ENCODE measurements around the gene PLD6. TPM values are rescaled to one million over a fixed set of nuclear protein-coding genes. Genes with fewer than 3 reads are reported as not detected.

Gene PLD6
- polyA plus RNA-seq, 6 donors from 2014 or later = 1.9 to 22.0 (median 4.1) TPM; not detected in 1

DNA sequence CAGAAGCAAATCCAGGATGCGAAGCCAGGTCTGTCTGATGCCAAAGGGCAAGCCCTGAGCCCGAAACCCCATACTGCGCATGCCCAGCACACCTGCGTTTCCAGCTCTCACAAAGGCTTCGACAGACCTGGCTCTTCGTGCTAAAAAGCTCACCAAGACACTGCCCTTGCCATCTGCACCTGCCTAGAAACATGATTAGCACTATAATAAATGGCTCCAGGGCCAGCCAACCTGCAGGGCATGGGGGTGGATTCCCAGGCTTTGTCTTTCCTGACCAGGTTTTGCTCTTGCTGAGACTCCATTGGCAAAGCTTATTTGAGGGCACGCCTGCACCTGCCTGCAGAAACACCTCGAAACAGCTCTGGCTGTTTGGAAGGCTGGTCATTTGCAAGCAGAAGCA, 14.4 kb upstream of the PLD6 start:
- no peak for DNase-seq
- Mint-ChIP-seq H3K9me3 (no peaks in the 10 kb centered on the region), H3K4me3 (no peak overlapping the region), H3K36me3 (peaks cover 31 to 37% of the 10 kb centered on the region in 2 donors), H3K27me3 (no peaks in the 10 kb centered on the region), H3K4me1 (no peaks in the 10 kb centered on the region), H3K27ac (no peak overlapping the region)
- no peak for ATAC-seq (ENCODE audit: low read depth in 2 of 2)

- peaks cover 16 to 25% of the 10 kb centered on the region in 2 donors for H3K36me3 Mint-ChIP-seq
- no peaks in the 10 kb centered on the region for H3K9me3 Mint-ChIP-seq
- H3K27ac Mint-ChIP-seq = peak overlapping the region in 1 of 6 donors; percentile 14
Observed at GRCh38 chr17:17217995-17218394, 11.9 kb upstream of the PLD6 start.

GRCh38 chr17:17216776-17217175, 10.6 kb upstream of the PLD6 start:
- H3K9me3 Mint-ChIP-seq = no peaks in the 10 kb centered on the region
- no peak for ATAC-seq (ENCODE audit: low read depth in 2 of 2)
- DNase-seq = no peak
- no peaks in the 10 kb centered on the region for H3K4me1 Mint-ChIP-seq
- peaks cover 9 to 20% of the 10 kb centered on the region in 2 donors for H3K36me3 Mint-ChIP-seq
- H3K4me3 Mint-ChIP-seq = no peak overlapping the region
- H3K27me3 Mint-ChIP-seq = no peaks in the 10 kb centered on the region
- H3K27ac Mint-ChIP-seq = peak overlapping the region in 3 of 6 donors; percentile 15 to 75 (median 44)

More at GRCh38 chr17:17217995-17218394, 11.9 kb upstream of the PLD6 start:
- H3K4me1 Mint-ChIP-seq = no peaks in the 10 kb centered on the region
- H3K27me3 Mint-ChIP-seq = no peaks in the 10 kb centered on the region
- H3K4me3 Mint-ChIP-seq = no peak overlapping the region
- no peak for DNase-seq
- no peak for ATAC-seq (ENCODE audit: low read depth in 2 of 2)

DNA sequence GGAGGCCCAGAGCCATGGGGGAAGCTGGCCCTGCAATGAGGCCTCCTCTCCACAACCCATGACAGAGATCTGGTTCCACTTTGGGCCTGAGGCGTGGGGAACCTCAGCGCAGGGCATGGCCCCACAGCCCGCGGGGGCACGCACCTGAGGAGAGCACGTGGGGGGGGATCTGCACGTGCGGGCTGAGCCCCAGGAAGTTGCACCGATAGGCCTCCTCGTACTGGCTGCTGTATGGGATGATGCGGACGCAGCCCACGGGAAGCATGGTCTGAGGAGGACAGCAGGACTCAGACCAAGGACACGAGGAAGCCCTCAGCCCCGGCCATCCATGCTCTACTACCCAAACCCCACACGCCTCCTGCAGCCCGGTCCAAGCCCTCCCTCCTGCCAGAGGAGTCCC, 10.1 kb upstream of the PLD6 start:
- H3K4me3 Mint-ChIP-seq = no peak overlapping the region
- DNase-seq (no peak), ATAC-seq (ENCODE audit: low read depth in 2 of 2) (no peak)
- no peaks in the 10 kb centered on the region for H3K9me3 Mint-ChIP-seq
- H3K36me3 Mint-ChIP-seq = peaks cover 9 to 20% of the 10 kb centered on the region in 2 donors
- no peaks in the 10 kb centered on the region for H3K4me1 Mint-ChIP-seq
- H3K27ac Mint-ChIP-seq = no peak overlapping the region
- no peaks in the 10 kb centered on the region for H3K27me3 Mint-ChIP-seq

- Mint-ChIP-seq H3K36me3 (peaks cover 9 to 17% of the 10 kb centered on the region in 2 donors), H3K27ac (peak overlapping the region in 1 of 6 donors; percentile 32)
Observed at GRCh38 chr17:17215575-17215974, 9.4 kb upstream of the PLD6 start.

DNA sequence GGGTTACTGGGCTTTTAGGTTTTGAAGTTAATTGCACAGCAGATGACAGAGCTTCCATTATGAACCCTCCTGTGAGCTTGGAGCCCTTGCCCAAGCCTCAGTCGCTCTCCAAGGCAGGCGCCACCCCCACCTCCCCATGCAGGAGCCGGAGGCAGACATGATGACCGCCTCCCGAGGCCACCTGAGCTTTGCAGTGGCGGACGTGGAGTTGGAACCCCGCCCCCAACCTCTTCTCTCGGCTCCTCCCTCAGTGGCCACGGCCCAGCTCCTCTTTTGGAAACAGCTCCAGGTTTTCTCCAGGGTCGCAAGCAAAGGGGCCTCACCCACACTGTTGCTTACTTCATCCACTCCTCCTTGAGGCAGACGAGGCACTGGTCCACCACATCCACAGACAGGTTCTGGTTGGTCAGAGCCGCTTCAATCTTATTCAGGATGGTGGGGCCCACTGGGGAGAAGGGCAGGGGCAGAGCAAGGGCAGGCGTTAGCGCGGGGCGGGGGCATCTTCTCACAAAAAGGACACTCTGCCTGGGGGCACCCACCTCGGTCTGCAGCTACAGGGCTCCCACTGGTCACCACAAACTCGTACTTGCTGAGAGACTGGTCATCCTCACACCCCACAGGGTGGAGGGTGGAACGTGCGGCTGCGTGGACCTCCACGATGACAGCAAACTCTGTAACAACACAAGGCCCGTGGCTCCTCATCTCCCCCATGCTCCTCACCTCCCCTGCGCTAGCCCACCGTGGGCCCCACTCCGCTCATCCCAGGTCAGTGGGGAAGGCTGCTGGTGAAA, 8.7 kb upstream of the PLD6 start:
- ATAC-seq (ENCODE audit: low read depth in 2 of 2) (no peak), DNase-seq (no peak)
- Mint-ChIP-seq H3K4me1 (no peaks in the 10 kb centered on the region), H3K4me3 (no peak overlapping the region), H3K27ac (peak overlapping the region in 1 of 6 donors; percentile 41), H3K36me3 (peaks cover 9 to 17% of the 10 kb centered on the region in 2 donors), H3K9me3 (no peaks in the 10 kb centered on the region), H3K27me3 (no peaks in the 10 kb centered on the region)

More at GRCh38 chr17:17215575-17215974, 9.4 kb upstream of the PLD6 start:
- no peaks in the 10 kb centered on the region for H3K4me1 Mint-ChIP-seq
- no peaks in the 10 kb centered on the region for H3K27me3 Mint-ChIP-seq
- no peak for ATAC-seq (ENCODE audit: low read depth in 2 of 2)
- H3K4me3 Mint-ChIP-seq = no peak overlapping the region
- H3K9me3 Mint-ChIP-seq = no peaks in the 10 kb centered on the region
- no peak for DNase-seq

GRCh38 chr17:17213775-17214174, 7.6 kb upstream of the PLD6 start:
- no peaks in the 10 kb centered on the region for H3K4me1 Mint-ChIP-seq
- H3K36me3 Mint-ChIP-seq = peaks cover 9 to 17% of the 10 kb centered on the region in 2 donors
- H3K27me3 Mint-ChIP-seq = no peaks in the 10 kb centered on the region
- no peak overlapping the region for H3K4me3 Mint-ChIP-seq
- no peak for ATAC-seq (ENCODE audit: low read depth in 2 of 2)
- H3K9me3 Mint-ChIP-seq = no peaks in the 10 kb centered on the region
- no peak for DNase-seq
- H3K27ac Mint-ChIP-seq = no peak overlapping the region

- ATAC-seq (ENCODE audit: low read depth in 2 of 2) (no peak), DNase-seq (no peak)
- H3K4me3 Mint-ChIP-seq = peak overlapping the region in 1 of 8 donors; percentile 27
- H3K27ac Mint-ChIP-seq = peak overlapping the region in 2 of 6 donors; percentile 56 to 85
- no peaks in the 10 kb centered on the region for H3K36me3 Mint-ChIP-seq
- peaks cover 0 to 2% (median 0%) of the 10 kb centered on the region in 7 donors for H3K9me3 Mint-ChIP-seq
- H3K27me3 Mint-ChIP-seq = no peaks in the 10 kb centered on the region
- peaks cover 10 to 18% (median 17%) of the 10 kb centered on the region in 3 donors for H3K4me1 Mint-ChIP-seq
Observed at GRCh38 chr17:17207998-17208397, 1.9 kb upstream of the PLD6 start.

DNA sequence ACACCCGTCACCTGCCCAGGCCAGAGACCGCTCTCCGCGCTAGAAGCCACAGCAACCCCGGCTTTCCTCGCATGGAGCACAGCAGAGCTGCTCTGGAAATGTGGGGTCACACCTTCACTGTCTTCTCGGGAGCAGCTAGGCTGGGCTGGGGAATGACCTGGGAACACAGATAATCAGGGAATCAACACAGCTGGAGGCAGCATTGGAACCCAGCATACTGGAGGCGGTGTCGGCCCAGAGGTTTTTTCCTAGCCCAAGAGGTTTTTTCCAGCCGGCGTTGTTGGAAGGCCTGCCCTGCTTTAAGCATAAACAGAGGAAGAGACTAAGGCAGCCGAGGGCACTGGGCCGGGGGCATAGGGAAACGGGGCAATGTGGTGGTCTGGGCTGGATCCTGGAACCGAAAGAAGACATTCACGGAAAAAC, 791 bp upstream of the PLD6 start:
- DNase-seq = no peak
- H3K36me3 Mint-ChIP-seq = no peaks in the 10 kb centered on the region
- peak overlapping the region in 5 of 6 donors; percentile 27 to 97 (median 79) for H3K27ac Mint-ChIP-seq
- H3K4me3 Mint-ChIP-seq = peak overlapping the region; percentile 19 to 75 (median 62)
- no peaks in the 10 kb centered on the region for H3K27me3 Mint-ChIP-seq
- ATAC-seq (ENCODE audit: low read depth in 2 of 2) = no peak
- H3K4me1 Mint-ChIP-seq = peaks cover 10 to 20% (median 17%) of the 10 kb centered on the region in 3 donors
- H3K9me3 Mint-ChIP-seq = peaks cover 0 to 2% (median 0%) of the 10 kb centered on the region in 7 donors

- peak overlapping the region; percentile 24 to 83 (median 76) for H3K27ac Mint-ChIP-seq
- H3K4me3 Mint-ChIP-seq = peak overlapping the region; percentile 74 to 92 (median 86)
- no peaks in the 10 kb centered on the region for H3K36me3 Mint-ChIP-seq
- DNase-seq = peak; percentile 31
- no peaks in the 10 kb centered on the region for H3K27me3 Mint-ChIP-seq
- peaks cover 10 to 22% (median 20%) of the 10 kb centered on the region in 3 donors for H3K4me1 Mint-ChIP-seq
- peaks cover 0 to 2% (median 0%) of the 10 kb centered on the region in 7 donors for H3K9me3 Mint-ChIP-seq
- peak; percentile 20 to 31 for ATAC-seq (ENCODE audit: low read depth in 2 of 2)
Observed at GRCh38 chr17:17205368-17206123, 587 bp downstream of the PLD6 start.

- DNase-seq (no peak), ATAC-seq (ENCODE audit: low read depth in 2 of 2) (no peak)
- Mint-ChIP-seq H3K27ac (peak overlapping the region in 4 of 6 donors; percentile 24 to 85 (median 64)), H3K4me3 (peak overlapping the region; percentile 54 to 91 (median 85)), H3K9me3 (peaks cover 0 to 2% (median 0%) of the 10 kb centered on the region in 7 donors), H3K4me1 (peaks cover 10 to 22% (median 20%) of the 10 kb centered on the region in 3 donors), H3K36me3 (no peaks in the 10 kb centered on the region), H3K27me3 (no peaks in the 10 kb centered on the region)
Observed at GRCh38 chr17:17204635-17205231, 1.4 kb downstream of the PLD6 start.

DNA sequence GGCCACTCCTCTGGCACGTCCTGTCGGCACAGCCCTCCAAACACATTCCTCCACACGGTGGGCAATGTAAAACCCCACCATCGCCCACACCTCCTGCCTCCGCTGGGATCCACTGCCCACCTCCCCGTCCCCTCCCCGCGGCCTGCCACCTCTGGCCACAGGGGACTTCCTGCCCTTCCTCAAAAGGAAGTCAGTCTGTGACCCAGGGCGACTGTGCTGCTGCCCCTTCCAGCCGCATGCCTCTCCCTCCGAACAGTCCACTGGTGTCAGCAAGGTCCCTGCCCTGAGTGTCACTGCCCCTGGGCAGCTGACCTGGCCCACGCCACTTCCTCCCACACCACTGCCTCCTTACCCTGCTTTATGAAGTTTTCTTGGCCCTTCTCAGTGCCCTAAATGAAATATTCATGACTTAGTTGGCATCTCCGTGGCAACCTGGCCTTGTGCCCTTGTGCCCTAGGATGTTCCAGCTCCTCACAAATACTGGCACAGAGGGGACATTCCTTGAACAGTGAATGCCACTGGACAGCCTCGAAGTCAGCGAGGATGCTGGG, 2.0 kb downstream of the PLD6 start:
- Mint-ChIP-seq H3K27ac (peak overlapping the region in 5 of 6 donors; percentile 7 to 85 (median 58)), H3K4me3 (peak overlapping the region in 6 of 8 donors; percentile 44 to 91 (median 77)), H3K4me1 (peaks cover 10 to 22% (median 20%) of the 10 kb centered on the region in 3 donors), H3K36me3 (no peaks in the 10 kb centered on the region), H3K9me3 (peaks cover 0 to 2% (median 0%) of the 10 kb centered on the region in 7 donors), H3K27me3 (no peaks in the 10 kb centered on the region)
- ATAC-seq (ENCODE audit: low read depth in 2 of 2) = no peak
- DNase-seq = no peak
